ENCODE results near the gene PRODH. TPM values are rescaled to one million over a fixed set of nuclear protein-coding genes. Genes with fewer than 3 reads are reported as not detected.
A peak's percentile ranks its signal among the peaks of the same experiment; 100 is the strongest.
"Not testable (repeated sequence)": the region's sequence is repeated elsewhere in the genome, so short reads cannot be mapped to it uniquely, and the experiment has no call there.

The PRODH gene
- total RNA-seq, 1 donor from 2014 or later: 9.1 TPM

GRCh38 chr22:18917818-18918217 is 18.3 kb downstream of the PRODH start:
- ATAC-seq; intact Hi-C loops (cut with micrococcal nuclease); DNase-seq: not testable (repeated sequence)

GRCh38 chr22:18915550-18915949 is 20.5 kb downstream of the PRODH start:
- ATAC-seq; intact Hi-C loops (cut with micrococcal nuclease): not testable (repeated sequence)

DNA sequence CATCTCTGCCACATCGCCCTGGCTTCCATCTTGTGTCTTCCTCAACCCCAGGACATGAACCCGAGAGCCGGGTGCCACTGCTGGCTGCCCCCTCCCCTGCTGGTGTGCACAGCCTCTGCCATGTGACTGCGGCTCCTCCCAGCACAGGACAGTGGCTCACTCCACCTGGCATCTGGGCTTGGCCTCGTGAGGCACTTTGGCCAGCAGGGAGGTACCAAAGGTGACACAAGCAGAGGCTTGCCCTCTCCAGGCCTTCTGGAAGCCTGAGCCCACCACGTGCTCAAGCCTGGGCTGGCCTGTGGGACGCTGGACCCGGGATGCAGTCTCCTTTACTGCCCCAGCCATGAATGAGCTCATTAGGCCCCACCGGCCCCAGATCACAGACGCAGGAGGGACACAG is 21.5 kb downstream of the PRODH start:
- DNase-seq; intact Hi-C loops (cut with micrococcal nuclease); ATAC-seq: not testable (repeated sequence)

More at GRCh38 chr22:18915550-18915949, 20.5 kb downstream of the PRODH start:
- not testable (repeated sequence) for DNase-seq

DNA sequence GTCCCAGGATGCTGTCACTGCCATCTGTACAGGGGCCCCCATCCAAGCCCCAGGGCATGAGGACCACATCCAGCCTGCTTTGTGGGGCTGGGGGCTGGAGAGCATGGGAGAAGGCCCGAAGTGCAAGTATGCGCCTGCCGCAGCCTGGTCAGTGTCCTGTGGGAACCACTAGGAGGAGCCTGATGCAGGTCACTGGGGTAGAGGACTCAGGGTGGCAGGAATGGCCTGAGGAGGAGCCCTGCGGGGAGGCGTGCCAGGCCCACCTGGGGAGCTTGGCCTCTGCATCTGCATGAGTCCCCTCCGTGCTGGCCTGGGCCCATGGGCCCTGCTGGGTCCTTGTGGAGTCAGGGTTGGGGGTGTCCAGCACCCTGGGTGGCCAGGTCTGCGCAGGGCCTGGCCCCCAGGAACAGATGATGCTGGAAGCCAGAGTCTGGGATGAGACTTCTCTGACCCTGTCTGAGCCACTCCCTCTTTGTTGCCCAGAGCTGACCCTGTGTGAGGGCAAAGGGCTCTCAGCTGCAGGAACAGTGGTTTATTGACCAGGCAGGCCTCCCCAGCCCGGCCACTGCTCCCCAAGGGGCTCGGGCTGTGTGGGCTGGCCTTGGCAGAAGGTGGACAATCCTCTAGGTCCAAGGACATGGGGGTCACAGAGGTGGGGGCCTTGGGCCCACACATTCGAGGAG is 23.7 kb downstream of the PRODH start:
- DNase-seq; intact Hi-C loops (cut with micrococcal nuclease): not testable (repeated sequence)
- peak; percentile 33 for ATAC-seq

DNA sequence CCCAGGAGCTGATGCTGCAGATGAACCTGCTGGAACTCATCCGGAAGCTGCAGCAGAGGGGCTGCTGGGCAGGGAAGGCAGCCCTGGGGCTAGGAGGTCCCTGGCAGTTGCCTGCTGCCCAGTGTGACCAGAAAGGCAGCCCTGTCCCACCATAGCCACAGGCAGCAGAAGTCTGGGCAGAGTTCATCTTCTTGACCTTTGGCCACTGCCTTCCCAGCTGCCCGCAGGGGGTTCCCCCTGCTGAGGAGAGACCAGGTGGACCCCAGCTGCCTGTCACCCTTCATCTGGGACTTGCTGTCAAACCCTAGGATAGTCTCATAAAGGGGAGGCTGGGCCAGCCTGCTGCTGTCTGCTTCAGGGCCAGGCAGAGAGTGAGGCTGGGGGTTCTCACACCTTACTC is 24.6 kb downstream of the PRODH start:
- ATAC-seq; DNase-seq; intact Hi-C loops (cut with micrococcal nuclease): not testable (repeated sequence)

DNA sequence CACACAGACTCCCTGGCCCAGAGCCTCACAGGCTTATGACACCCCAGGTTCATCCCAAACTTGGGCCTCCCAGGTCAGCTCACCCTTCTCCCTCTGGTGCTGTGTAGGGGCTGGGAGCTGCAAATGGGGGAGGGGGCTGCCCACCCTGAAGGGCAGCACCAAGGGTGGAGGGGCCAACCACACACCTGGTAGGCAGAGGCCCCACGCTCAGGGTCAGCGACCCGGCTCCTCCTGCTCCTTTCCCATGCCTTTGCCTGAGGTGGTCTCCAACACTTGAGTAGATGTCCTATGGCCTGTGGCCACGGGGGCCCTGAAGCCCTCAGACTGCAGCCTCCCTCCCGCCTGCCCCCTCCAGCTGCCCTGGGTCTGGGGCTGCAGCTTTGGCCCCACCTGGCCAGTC is 26.5 kb downstream of the PRODH start:
- intact Hi-C loops (cut with micrococcal nuclease): no loop called here
- no peak for DNase-seq
- ATAC-seq: no peak

- ATAC-seq: peak; percentile 38
- peak; percentile 5 for DNase-seq
- intact Hi-C loops (cut with micrococcal nuclease): no loop called here
These were observed 29.2 kb downstream of the PRODH start for GRCh38 chr22:18906896-18907295.

GRCh38 chr22:18906410-18906745 is 29.7 kb downstream of the PRODH start:
- peak; percentile 47 for ATAC-seq
- intact Hi-C loops (cut with micrococcal nuclease); DNase-seq: not testable (repeated sequence)

DNA sequence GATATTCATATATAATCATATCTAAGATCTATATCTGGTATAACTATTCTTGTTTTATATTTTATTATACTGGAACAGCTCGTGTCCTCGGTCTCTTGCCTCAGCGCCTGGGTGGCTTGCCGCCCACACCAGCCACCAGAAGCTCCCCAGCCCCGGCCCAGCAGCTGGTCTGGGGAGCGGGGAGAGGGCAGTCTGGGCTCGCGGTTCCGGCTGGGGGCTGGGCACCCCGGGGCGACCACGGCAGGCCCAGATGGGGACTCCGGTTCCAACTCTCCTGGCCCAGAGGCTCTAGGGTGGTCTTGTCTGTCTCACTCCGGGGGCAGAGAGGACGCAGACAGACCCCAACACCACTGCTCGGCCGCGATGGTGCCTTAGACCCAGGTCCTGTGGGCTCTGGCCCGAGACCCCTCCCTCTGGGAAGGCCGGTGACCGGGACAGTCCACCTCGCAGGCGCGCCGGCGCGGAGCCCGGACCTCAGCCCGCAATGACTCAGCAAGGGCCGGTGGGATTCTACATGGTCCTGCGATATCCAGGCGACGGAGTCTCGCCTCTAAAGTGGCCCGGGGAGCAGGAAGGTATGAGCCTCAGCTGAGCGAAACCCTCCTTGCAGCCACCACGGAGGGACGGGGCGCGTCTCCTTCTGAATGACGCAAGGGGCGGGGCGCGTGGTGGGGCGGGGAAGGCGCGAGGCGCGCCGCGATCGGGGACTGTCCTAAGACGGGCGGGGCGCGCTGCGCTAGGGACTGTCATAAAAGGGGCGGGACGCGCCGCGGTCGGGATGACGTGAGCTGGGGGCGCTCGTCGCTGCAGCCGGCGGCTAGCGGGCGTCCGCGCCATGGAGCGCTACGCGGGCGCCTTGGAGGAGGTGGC is 30.3 kb downstream of the PRODH start, which contains the start of gene DGCR6:
Gene DGCR6, plus strand, starts transcription at position 781 of the 870 bp plus-strand sequence. Its CDS starts 55 bp downstream, at position 836.
- intact Hi-C loops (cut with micrococcal nuclease): no loop called here
- DNase-seq (peak; percentile 20), ATAC-seq (peak; percentile 98)

DNA sequence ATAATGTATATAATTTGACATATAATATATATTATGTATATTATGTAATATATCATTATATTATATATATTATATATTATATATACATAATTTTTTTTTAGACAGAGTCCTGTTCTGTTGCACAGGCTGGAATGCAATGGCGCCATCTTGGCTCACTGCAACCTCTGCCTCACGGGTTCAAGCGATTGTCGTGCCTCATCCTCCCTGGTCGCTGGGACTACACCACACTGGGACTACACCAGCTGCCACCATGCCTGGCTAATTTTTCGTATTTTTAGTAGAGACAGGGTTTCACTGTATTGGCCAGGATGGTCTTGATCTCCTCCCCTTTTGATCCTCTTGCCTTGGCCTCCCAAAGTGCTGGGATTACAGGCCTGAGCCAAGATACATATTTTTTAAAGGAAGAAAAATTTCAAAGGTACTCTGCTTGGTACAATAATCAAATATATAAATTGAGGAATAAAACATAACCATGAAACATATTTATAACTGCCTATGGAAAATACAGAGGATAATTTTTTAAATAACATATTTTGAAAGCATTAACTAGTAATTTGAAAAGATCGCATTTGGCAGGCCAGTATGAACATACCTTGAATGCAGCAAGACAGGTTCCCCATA is 39.9 kb downstream of the PRODH start:
- ATAC-seq; intact Hi-C loops (cut with micrococcal nuclease): not testable (repeated sequence)
- peak; percentile 23 for DNase-seq

DNA sequence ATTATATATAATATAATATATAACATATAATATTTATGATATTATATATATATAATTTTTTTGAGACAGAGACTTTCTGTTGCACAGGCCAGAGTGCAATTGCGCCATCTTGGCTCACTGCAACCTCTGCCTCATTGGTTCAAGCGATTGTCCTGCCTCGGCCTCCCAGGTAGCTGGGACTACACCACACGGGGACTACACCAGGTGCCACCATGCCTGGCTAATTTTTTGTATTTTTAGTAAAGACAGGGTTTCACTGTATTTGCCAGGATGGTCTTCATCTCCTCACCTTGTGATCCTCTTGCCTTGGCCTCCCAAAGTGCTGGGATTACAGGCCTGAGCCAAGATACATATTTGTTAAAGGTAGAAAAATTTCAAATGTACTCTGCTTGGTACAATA is 42.3 kb downstream of the PRODH start:
- DNase-seq; ATAC-seq; intact Hi-C loops (cut with micrococcal nuclease): not testable (repeated sequence)

GRCh38 chr22:18890510-18891192 is 45.4 kb downstream of the PRODH start:
- peak; percentile 29 for ATAC-seq
- DNase-seq; intact Hi-C loops (cut with micrococcal nuclease): not testable (repeated sequence)

GRCh38 chr22:18888115-18888514 is 48.0 kb downstream of the PRODH start:
- ATAC-seq (no peak), DNase-seq (no peak)
- intact Hi-C loops (cut with micrococcal nuclease): no loop called here

- intact Hi-C loops (cut with micrococcal nuclease); ATAC-seq: not testable (repeated sequence)
- peak; percentile 1 for DNase-seq
These were observed 51.6 kb downstream of the PRODH start for GRCh38 chr22:18884465-18884864.

- ATAC-seq; DNase-seq; intact Hi-C loops (cut with micrococcal nuclease): not testable (repeated sequence)
These were observed 54.8 kb downstream of the PRODH start for GRCh38 chr22:18881260-18881659.
